ENCODE measurements around the gene IDE. TPM values are rescaled to one million over a fixed set of nuclear protein-coding genes. Genes with fewer than 3 reads are reported as not detected.

The IDE gene
- total RNA-seq, 4 donors from 2014 or later: 22.1 to 32.9 (median 24.4) TPM

- intact Hi-C loops (cut with DNase I; ENCODE audit: low total_unique reads): no loop called here
- H3K27me3 ChIP-seq: no peaks in the 10 kb centered on the region
- no peaks in the 10 kb centered on the region for H3K4me1 ChIP-seq
- peaks cover 0 to 49% (median 15%) of the 10 kb centered on the region in 4 donors for H3K36me3 ChIP-seq
- no peak for TF ChIP-seq CTCF (IDR thresholded peaks at IDR 0.05)
- TF ChIP-seq POLR2AphosphoS5 (IDR thresholded peaks at IDR 0.05): no peak
- TF ChIP-seq EP300 (IDR thresholded peaks at IDR 0.05; ENCODE audit: low read depth): no peak
- TF ChIP-seq POLR2A (IDR thresholded peaks at IDR 0.05): no peak
- H3K9me3 ChIP-seq: no peaks in the 10 kb centered on the region
- in situ Hi-C loops (cut with MboI; ENCODE audit: low pct_ligation_motif_present in 1 of 4, low pct_unique_long_range_greater_than_20kb in 1 of 4, low sequenced_read_pairs in 3 of 4): no loop called here
- H3K27ac ChIP-seq: no peak overlapping the region
- WGBS, 2 donors (ENCODE audit: low coverage in 1 of 2): 92 to 93% methylated on average over 5 of the region's 5 CpGs
- no peak overlapping the region for H3K4me3 ChIP-seq
- no peak for DNase-seq
Measured at GRCh38 chr10:92478536-92478935, 95.4 kb downstream of the IDE start.

GRCh38 chr10:92475357-92475868 is 98.5 kb downstream of the IDE start:
- H3K27me3 ChIP-seq: no peaks in the 10 kb centered on the region
- in situ Hi-C loops (cut with MboI; ENCODE audit: low pct_ligation_motif_present in 1 of 4, low pct_unique_long_range_greater_than_20kb in 1 of 4, low sequenced_read_pairs in 3 of 4) (no loop called here), intact Hi-C loops (cut with DNase I; ENCODE audit: low total_unique reads) (no loop called here)
- no peak overlapping the region for H3K27ac ChIP-seq
- 85 to 100% methylated on average over 1 of the region's 1 CpG for WGBS, 2 donors (ENCODE audit: low coverage in 1 of 2)
- TF ChIP-seq CTCF (IDR thresholded peaks at IDR 0.05) (no peak), EP300 (IDR thresholded peaks at IDR 0.05; ENCODE audit: low read depth) (no peak), POLR2A (IDR thresholded peaks at IDR 0.05) (no peak), POLR2AphosphoS5 (IDR thresholded peaks at IDR 0.05) (no peak)
- no peak for DNase-seq
- no peaks in the 10 kb centered on the region for H3K9me3 ChIP-seq
- H3K4me1 ChIP-seq: no peaks in the 10 kb centered on the region
- H3K36me3 ChIP-seq: peaks cover 0 to 37% (median 17%) of the 10 kb centered on the region in 4 donors
- no peak overlapping the region for H3K4me3 ChIP-seq

- in situ Hi-C loops (cut with MboI; ENCODE audit: low pct_ligation_motif_present in 1 of 4, low pct_unique_long_range_greater_than_20kb in 1 of 4, low sequenced_read_pairs in 3 of 4) (no loop called here), intact Hi-C loops (cut with DNase I; ENCODE audit: low total_unique reads) (no loop called here)
- Histone ChIP-seq H3K4me1 (no peaks in the 10 kb centered on the region), H3K4me3 (no peak overlapping the region), H3K27me3 (no peaks in the 10 kb centered on the region), H3K9me3 (no peaks in the 10 kb centered on the region), H3K27ac (no peak overlapping the region), H3K36me3 (peaks cover 0 to 31% (median 10%) of the 10 kb centered on the region in 4 donors)
- no peak for TF ChIP-seq EP300 (IDR thresholded peaks at IDR 0.05; ENCODE audit: low read depth)
- no peak for TF ChIP-seq POLR2A (IDR thresholded peaks at IDR 0.05)
- no peak for TF ChIP-seq CTCF (IDR thresholded peaks at IDR 0.05)
- no peak for TF ChIP-seq POLR2AphosphoS5 (IDR thresholded peaks at IDR 0.05)
- 91 to 100% methylated on average over 3 of the region's 3 CpGs for WGBS, 2 donors (ENCODE audit: low coverage in 1 of 2)
- DNase-seq: no peak
Measured at GRCh38 chr10:92470026-92470425, 103.9 kb downstream of the IDE start.

GRCh38 chr10:92464364-92464763 is 109.5 kb downstream of the IDE start:
- DNase-seq: no peak
- in situ Hi-C loops (cut with MboI; ENCODE audit: low pct_ligation_motif_present in 1 of 4, low pct_unique_long_range_greater_than_20kb in 1 of 4, low sequenced_read_pairs in 3 of 4): no loop called here
- H3K36me3 ChIP-seq: peaks cover 0 to 48% (median 22%) of the 10 kb centered on the region in 4 donors

More at GRCh38 chr10:92464364-92464763, 109.5 kb downstream of the IDE start:
- H3K27me3 ChIP-seq: no peaks in the 10 kb centered on the region
- TF ChIP-seq CTCF (IDR thresholded peaks at IDR 0.05) (no peak), EP300 (IDR thresholded peaks at IDR 0.05; ENCODE audit: low read depth) (no peak), POLR2AphosphoS5 (IDR thresholded peaks at IDR 0.05) (no peak), POLR2A (IDR thresholded peaks at IDR 0.05) (no peak)
- H3K4me3 ChIP-seq: no peak overlapping the region
- H3K4me1 ChIP-seq: no peaks in the 10 kb centered on the region
- intact Hi-C loops (cut with DNase I; ENCODE audit: low total_unique reads): no loop called here
- no peak overlapping the region for H3K27ac ChIP-seq
- no peaks in the 10 kb centered on the region for H3K9me3 ChIP-seq
- 67 to 86% methylated on average over 3 to 5 of the region's 5 CpGs for whole genome bisulfite sequencing, 2 donors (ENCODE audit: low coverage in 1 of 2)

Data from transverse colon (tissue), 4 donors.